ENCODE results near the gene TRIM64. TPM values are rescaled to one million over a fixed set of nuclear protein-coding genes. Genes with fewer than 3 reads are reported as not detected.
"Not testable (repeated sequence)": the region's sequence is repeated elsewhere in the genome, so short reads cannot be mapped to it uniquely, and the experiment has no call there.

Gene TRIM64, protein sequence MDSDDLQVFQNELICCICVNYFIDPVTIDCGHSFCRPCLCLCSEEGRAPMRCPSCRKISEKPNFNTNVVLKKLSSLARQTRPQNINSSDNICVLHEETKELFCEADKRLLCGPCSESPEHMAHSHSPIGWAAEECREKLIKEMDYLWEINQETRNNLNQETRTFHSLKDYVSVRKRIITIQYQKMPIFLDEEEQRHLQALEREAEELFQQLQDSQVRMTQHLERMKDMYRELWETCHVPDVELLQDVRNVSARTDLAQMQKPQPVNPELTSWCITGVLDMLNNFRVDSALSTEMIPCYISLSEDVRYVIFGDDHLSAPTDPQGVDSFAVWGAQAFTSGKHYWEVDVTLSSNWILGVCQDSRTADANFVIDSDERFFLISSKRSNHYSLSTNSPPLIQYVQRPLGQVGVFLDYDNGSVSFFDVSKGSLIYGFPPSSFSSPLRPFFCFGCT
- not detected for total RNA-seq

DNA sequence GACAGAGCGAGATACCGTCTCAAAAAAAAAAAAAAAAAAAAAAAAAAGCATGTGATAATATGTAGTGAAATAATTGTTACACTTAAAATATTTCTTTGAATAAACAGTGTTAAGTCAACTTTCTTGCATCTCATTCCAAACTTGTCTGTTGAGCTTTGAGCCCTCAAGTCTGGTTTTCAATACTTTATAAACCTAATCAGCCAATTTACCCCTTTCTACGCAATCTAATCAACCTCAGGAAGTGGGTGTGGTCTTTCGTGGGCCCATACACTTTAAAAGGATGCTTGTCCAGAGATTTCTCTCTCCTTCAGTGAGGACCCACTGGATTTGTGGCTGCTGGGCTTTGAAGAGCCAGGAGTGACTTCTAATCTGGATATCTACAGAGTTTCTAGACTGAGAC, at the start of gene TRIM64:
Gene TRIM64, plus strand, starts transcription at position 301 of the 400 bp plus-strand sequence. CDS start 2,467 bp downstream, outside the sequence.
- H3K36me3 ChIP-seq; intact Hi-C loops (cut with DNase I; ENCODE audit: low total_unique reads); H3K4me3 ChIP-seq; H3K4me1 ChIP-seq; DNase-seq; H3K27me3 ChIP-seq; H3K27ac ChIP-seq; in situ Hi-C loops (cut with MboI; ENCODE audit: low pct_ligation_motif_present in 1 of 4, low pct_unique_long_range_greater_than_20kb in 1 of 4, low sequenced_read_pairs in 3 of 4); H3K9me3 ChIP-seq: not testable (repeated sequence)
- WGBS, 2 donors (ENCODE audit: low coverage in 1 of 2) = no CpG with 5 or more reads among the region's 4 CpGs

DNA sequence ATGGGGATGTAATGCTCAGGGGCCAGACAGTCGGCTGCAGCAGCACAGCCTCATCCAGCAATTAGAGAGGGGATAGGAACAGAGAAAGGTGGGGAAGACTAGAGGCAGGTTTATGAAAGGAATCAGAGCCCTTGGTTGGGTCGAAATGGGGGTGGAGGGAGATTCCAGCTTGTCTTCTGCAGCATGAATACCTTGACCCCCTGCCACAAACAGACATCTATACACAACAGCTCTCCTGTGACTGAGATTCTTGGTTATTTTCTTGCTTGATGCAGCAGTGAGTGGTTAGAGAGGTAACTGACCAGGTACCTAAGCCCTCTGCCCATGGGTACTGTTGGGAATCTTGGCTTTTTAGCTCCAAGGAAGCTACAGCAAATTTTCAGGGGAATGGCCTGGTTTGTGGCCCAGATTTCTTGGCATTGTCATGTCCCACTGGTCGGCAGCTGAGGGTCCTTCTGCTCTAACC, 43.6 kb upstream of the TRIM64 start, which contains the start of gene TRIM49D1:
Gene TRIM49D1, minus strand, starts transcription at position 51 of the 466 bp plus-strand sequence. CDS start 4,535 bp downstream, outside the sequence.
- in situ Hi-C loops (cut with MboI; ENCODE audit: low pct_ligation_motif_present in 1 of 4, low pct_unique_long_range_greater_than_20kb in 1 of 4, low sequenced_read_pairs in 3 of 4) (no loop called here), intact Hi-C loops (cut with DNase I; ENCODE audit: low total_unique reads) (no loop called here)
- DNase-seq = no peak
- TF ChIP-seq, protein P1, sequence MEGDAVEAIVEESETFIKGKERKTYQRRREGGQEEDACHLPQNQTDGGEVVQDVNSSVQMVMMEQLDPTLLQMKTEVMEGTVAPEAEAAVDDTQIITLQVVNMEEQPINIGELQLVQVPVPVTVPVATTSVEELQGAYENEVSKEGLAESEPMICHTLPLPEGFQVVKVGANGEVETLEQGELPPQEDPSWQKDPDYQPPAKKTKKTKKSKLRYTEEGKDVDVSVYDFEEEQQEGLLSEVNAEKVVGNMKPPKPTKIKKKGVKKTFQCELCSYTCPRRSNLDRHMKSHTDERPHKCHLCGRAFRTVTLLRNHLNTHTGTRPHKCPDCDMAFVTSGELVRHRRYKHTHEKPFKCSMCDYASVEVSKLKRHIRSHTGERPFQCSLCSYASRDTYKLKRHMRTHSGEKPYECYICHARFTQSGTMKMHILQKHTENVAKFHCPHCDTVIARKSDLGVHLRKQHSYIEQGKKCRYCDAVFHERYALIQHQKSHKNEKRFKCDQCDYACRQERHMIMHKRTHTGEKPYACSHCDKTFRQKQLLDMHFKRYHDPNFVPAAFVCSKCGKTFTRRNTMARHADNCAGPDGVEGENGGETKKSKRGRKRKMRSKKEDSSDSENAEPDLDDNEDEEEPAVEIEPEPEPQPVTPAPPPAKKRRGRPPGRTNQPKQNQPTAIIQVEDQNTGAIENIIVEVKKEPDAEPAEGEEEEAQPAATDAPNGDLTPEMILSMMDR (IDR thresholded peaks at IDR 0.05) = no peak
- TF ChIP-seq EP300 (IDR thresholded peaks at IDR 0.05; ENCODE audit: low read depth) (no peak), POLR2A (IDR thresholded peaks at IDR 0.05) (no peak), POLR2AphosphoS5 (IDR thresholded peaks at IDR 0.05) (no peak)
- H3K4me3 ChIP-seq = no peak within 1 kb of the TSS
- H3K27ac ChIP-seq = no peak within 1 kb of the TSS
- 40 to 58% methylated on average over 3 of the region's 3 CpGs for WGBS, 2 donors (ENCODE audit: low coverage in 1 of 2)
- no peaks in the 10 kb centered on the region for H3K27me3 ChIP-seq
- H3K9me3 ChIP-seq = no peaks in the 10 kb centered on the region
- H3K36me3 ChIP-seq = no peaks in the 10 kb centered on the region
- no peaks in the 10 kb centered on the region for H3K4me1 ChIP-seq

DNA sequence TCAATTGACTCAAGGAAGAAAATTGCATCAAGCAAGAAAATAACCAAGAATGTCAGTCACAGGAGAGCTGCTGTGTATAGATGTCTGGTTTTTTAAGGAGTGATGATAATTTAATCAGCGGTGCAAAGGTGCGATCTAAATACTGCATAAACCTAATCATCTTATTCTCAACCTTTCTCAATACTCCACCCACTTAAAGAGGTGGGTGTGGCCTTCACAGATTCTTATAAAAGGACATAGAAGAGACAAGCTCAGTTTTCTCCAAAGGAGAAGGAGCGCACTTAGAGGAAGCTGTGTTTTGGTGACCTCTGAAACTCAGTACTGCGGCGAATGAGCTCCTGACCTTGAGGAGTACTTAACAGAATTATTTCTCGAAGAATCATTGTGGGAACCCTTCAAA, 42.1 kb upstream of the TRIM64 start, which contains the start of gene TRIM49D2:
Gene TRIM49D2, plus strand, starts transcription at position 301 of the 400 bp plus-strand sequence. CDS start 2,698 bp downstream, outside the sequence.
- H3K9me3 ChIP-seq; H3K27me3 ChIP-seq; H3K4me3 ChIP-seq; H3K36me3 ChIP-seq; DNase-seq; intact Hi-C loops (cut with DNase I; ENCODE audit: low total_unique reads); in situ Hi-C loops (cut with MboI; ENCODE audit: low pct_ligation_motif_present in 1 of 4, low pct_unique_long_range_greater_than_20kb in 1 of 4, low sequenced_read_pairs in 3 of 4); H3K27ac ChIP-seq; H3K4me1 ChIP-seq: not testable (repeated sequence)
- WGBS, 2 donors (ENCODE audit: low coverage in 1 of 2) = 83 to 92% methylated on average over 2 of the region's 6 CpGs

DNA sequence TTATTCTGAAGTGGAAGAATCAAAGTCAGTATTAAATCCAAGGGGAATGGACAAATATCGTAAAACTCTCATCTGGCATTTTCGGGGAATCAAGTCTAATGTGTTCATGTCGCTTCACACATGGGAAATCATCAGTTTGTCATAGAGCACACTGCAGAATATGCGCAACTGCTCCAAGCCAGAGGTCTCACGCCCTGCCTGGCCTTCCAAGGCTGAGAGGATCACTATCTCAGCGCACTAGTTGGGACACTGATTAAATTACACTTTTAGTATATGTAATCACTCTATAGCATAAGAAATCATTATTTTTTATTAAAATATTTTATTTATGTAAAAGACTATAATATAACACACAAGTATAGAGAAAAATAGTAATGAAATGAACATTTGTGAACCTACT, 5.0 kb upstream of the TRIM64 start:
- in situ Hi-C loops (cut with MboI; ENCODE audit: low pct_ligation_motif_present in 1 of 4, low pct_unique_long_range_greater_than_20kb in 1 of 4, low sequenced_read_pairs in 3 of 4) = not testable (repeated sequence)

More for the DNA sequence above, 5.0 kb upstream of the TRIM64 start:
- H3K4me3 ChIP-seq; intact Hi-C loops (cut with DNase I; ENCODE audit: low total_unique reads); H3K27me3 ChIP-seq; H3K4me1 ChIP-seq; H3K9me3 ChIP-seq; DNase-seq; H3K36me3 ChIP-seq; H3K27ac ChIP-seq: not testable (repeated sequence)
- WGBS, 2 donors (ENCODE audit: low coverage in 1 of 2) = 60 to 100% methylated on average over 1 of the region's 6 CpGs

Small RNAs within 50 kb of the gene (small RNA-seq; reads per million reads assigned to genes)
- gene AP004607.1 = 0 reads per million in 4 donors

Other genes starting within 250 kb of the TRIM64 start
- not detected for gene TRIM49, start 157.5 kb upstream of the TRIM64 start, total RNA-seq
- gene TRIM64B, start 87.5 kb upstream of the TRIM64 start, total RNA-seq = not detected
- gene TRIM49D1, start 43.8 kb upstream of the TRIM64 start, total RNA-seq = not detected
- not detected for gene TRIM49D2, start 42.0 kb upstream of the TRIM64 start, total RNA-seq
- gene TRIM49C, start 65.1 kb downstream of the TRIM64 start, total RNA-seq = not detected
- not detected for gene UBTFL1, start 119.9 kb downstream of the TRIM64 start, total RNA-seq
- 1 to 10 TPM in 1 of 4 donors, under 1 TPM in 1, not detected in 2; 0.55 to 1.3 TPM for gene NAALAD2, start 168.6 kb downstream of the TRIM64 start, total RNA-seq